Skeletal muscle satellite cell (primary cell): ENCODE measurements around the gene IRF2BP1.

Experiments
- H3K27me3 ChIP-seq: 2 replicates; pipeline ENCODE4 v1.7.0; 2013; ENCODE audit warnings: low read length; ENCODE audit not compliant: control insufficient read depth, insufficient read depth
- H3K36me3 ChIP-seq: 2 replicates; pipeline ENCODE4 v1.7.0; 2013; ENCODE audit warnings: mild to moderate bottlenecking, control low read depth, low read length; ENCODE audit not compliant: insufficient read depth
- H3K4me1 ChIP-seq: 2 replicates; pipeline ENCODE4 v1.7.0; 2013; ENCODE audit warnings: low read length; ENCODE audit not compliant: control insufficient read depth, insufficient read depth
- H3K4me2 ChIP-seq: 2 replicates; pipeline ENCODE4 v1.7.0; 2013; ENCODE audit warnings: mild to moderate bottlenecking, low read length
- H3K4me3 ChIP-seq: 2 replicates; pipeline ENCODE4 v1.7.0; 2013; ENCODE audit warnings: low read length
- H3K9ac ChIP-seq: 2 replicates; pipeline ENCODE4 v1.7.0; 2013; ENCODE audit warnings: mild to moderate bottlenecking, low read depth, low read length, moderate library complexity
- H3K9me3 ChIP-seq: replicated peaks from 2 replicates; pipeline ENCODE4 v1.7.0; 2013; ENCODE audit warnings: mild to moderate bottlenecking, control low read depth, low read length

The IRF2BP1 gene

GRCh38 chr19:45886427-45887199 lies 672 bp upstream of the IRF2BP1 start:
- peak overlapping the region; percentile 86 for H3K4me2 ChIP-seq
- no peaks in the 10 kb centered on the region for H3K9me3 ChIP-seq
- peaks cover 31% of the 10 kb centered on the region for H3K4me1 ChIP-seq
- no peaks in the 10 kb centered on the region for H3K27me3 ChIP-seq
- H3K4me3 ChIP-seq = peak overlapping the region; percentile 74
- peaks cover 8% of the 10 kb centered on the region for H3K36me3 ChIP-seq
- peak overlapping the region; percentile 87 for H3K9ac ChIP-seq

GRCh38 chr19:45884682-45885555 lies 1.0 kb downstream of the IRF2BP1 start:
- Histone ChIP-seq H3K9me3 (no peaks in the 10 kb centered on the region), H3K27me3 (no peaks in the 10 kb centered on the region), H3K4me2 (peak overlapping the region; percentile 86), H3K4me3 (peak overlapping the region; percentile 74), H3K9ac (peak overlapping the region; percentile 87), H3K4me1 (peaks cover 31% of the 10 kb centered on the region), H3K36me3 (peaks cover 8% of the 10 kb centered on the region)

GRCh38 chr19:45883881-45884681 lies 1.9 kb downstream of the IRF2BP1 start:
- H3K36me3 ChIP-seq = peaks cover 8% of the 10 kb centered on the region
- peak overlapping the region; percentile 86 for H3K4me2 ChIP-seq
- H3K4me1 ChIP-seq = peaks cover 31% of the 10 kb centered on the region
- no peaks in the 10 kb centered on the region for H3K9me3 ChIP-seq
- H3K9ac ChIP-seq = no peak overlapping the region
- H3K27me3 ChIP-seq = no peaks in the 10 kb centered on the region
- H3K4me3 ChIP-seq = peak overlapping the region; percentile 74

GRCh38 chr19:45883586-45883880 lies 2.4 kb downstream of the IRF2BP1 start:
- Histone ChIP-seq H3K4me1 (peaks cover 31% of the 10 kb centered on the region), H3K4me3 (no peak overlapping the region), H3K9ac (no peak overlapping the region)

GRCh38 chr19:45882652-45883585 lies 3.0 kb downstream of the IRF2BP1 start:
- Histone ChIP-seq H3K36me3 (peaks cover 8% of the 10 kb centered on the region), H3K27me3 (no peaks in the 10 kb centered on the region), H3K9ac (no peak overlapping the region), H3K9me3 (no peaks in the 10 kb centered on the region), H3K4me1 (peaks cover 31% of the 10 kb centered on the region), H3K4me3 (no peak overlapping the region), H3K4me2 (peak overlapping the region; percentile 25)

More at GRCh38 chr19:45883586-45883880, 2.4 kb downstream of the IRF2BP1 start:
- Histone ChIP-seq H3K36me3 (peaks cover 8% of the 10 kb centered on the region), H3K27me3 (no peaks in the 10 kb centered on the region), H3K9me3 (no peaks in the 10 kb centered on the region), H3K4me2 (peak overlapping the region; percentile 31)

- H3K4me1 ChIP-seq = peaks cover 28% of the 10 kb centered on the region
- H3K9me3 ChIP-seq = no peaks in the 10 kb centered on the region
- H3K27me3 ChIP-seq = no peaks in the 10 kb centered on the region
- H3K36me3 ChIP-seq = peaks cover 8% of the 10 kb centered on the region
- no peak overlapping the region for H3K4me3 ChIP-seq
- no peak overlapping the region for H3K9ac ChIP-seq
- no peak overlapping the region for H3K4me2 ChIP-seq
Observed at GRCh38 chr19:45881909-45882528, 3.9 kb downstream of the IRF2BP1 start.

GRCh38 chr19:45881082-45881908 lies 4.6 kb downstream of the IRF2BP1 start:
- Histone ChIP-seq H3K27me3 (peaks cover 1% of the 10 kb centered on the region), H3K4me1 (peaks cover 24% of the 10 kb centered on the region), H3K9ac (no peak overlapping the region), H3K4me3 (no peak overlapping the region), H3K4me2 (no peak overlapping the region), H3K9me3 (no peaks in the 10 kb centered on the region), H3K36me3 (peaks cover 8% of the 10 kb centered on the region)

- Histone ChIP-seq H3K27me3 (peaks cover 10% of the 10 kb centered on the region), H3K4me3 (no peak overlapping the region), H3K9me3 (no peaks in the 10 kb centered on the region), H3K4me1 (peaks cover 18% of the 10 kb centered on the region), H3K9ac (no peak overlapping the region), H3K4me2 (no peak overlapping the region), H3K36me3 (peaks cover 8% of the 10 kb centered on the region)
Observed at GRCh38 chr19:45879971-45880370, 6.0 kb downstream of the IRF2BP1 start.

- H3K4me1 ChIP-seq = peaks cover 12% of the 10 kb centered on the region
- no peaks in the 10 kb centered on the region for H3K9me3 ChIP-seq
- H3K36me3 ChIP-seq = peaks cover 5% of the 10 kb centered on the region
- H3K9ac ChIP-seq = no peak overlapping the region
- H3K4me2 ChIP-seq = no peak overlapping the region
- no peak overlapping the region for H3K4me3 ChIP-seq
- peaks cover 15% of the 10 kb centered on the region for H3K27me3 ChIP-seq
Observed at GRCh38 chr19:45879055-45879454, 6.9 kb downstream of the IRF2BP1 start.
